ENCODE results near the gene KIF26B. TPM values are rescaled to one million over a fixed set of nuclear protein-coding genes. Genes with fewer than 3 reads are reported as not detected.

Gene KIF26B
- total RNA-seq, 1 donor from 2014 or later = 3.4 TPM

GRCh38 chr1:245608271-245608670 is 453.5 kb downstream of the KIF26B start:
- no peak for TF ChIP-seq CTCF (IDR thresholded peaks at IDR 0.05; ENCODE audit: unreplicated experiment)
- H3K27me3 Mint-ChIP-seq (ENCODE audit: unreplicated experiment) = no peaks in the 10 kb centered on the region
- no peak overlapping the region for H3K27ac Mint-ChIP-seq (ENCODE audit: unreplicated experiment)
- no peak overlapping the region for H3K4me3 Mint-ChIP-seq (ENCODE audit: unreplicated experiment)
- no peaks in the 10 kb centered on the region for H3K9me3 Mint-ChIP-seq (ENCODE audit: unreplicated experiment)
- no peak for DNase-seq (ENCODE audit: low spot score)
- peaks cover 4% of the 10 kb centered on the region for H3K36me3 Mint-ChIP-seq (ENCODE audit: low read depth, unreplicated experiment)
- H3K4me1 Mint-ChIP-seq (ENCODE audit: unreplicated experiment) = peaks cover 19% of the 10 kb centered on the region

- DNase-seq (ENCODE audit: low spot score) = no peak
- no peaks in the 10 kb centered on the region for H3K27me3 Mint-ChIP-seq (ENCODE audit: unreplicated experiment)
- H3K4me1 Mint-ChIP-seq (ENCODE audit: unreplicated experiment) = peaks cover 19% of the 10 kb centered on the region
- H3K27ac Mint-ChIP-seq (ENCODE audit: unreplicated experiment) = no peak overlapping the region
- no peak overlapping the region for H3K4me3 Mint-ChIP-seq (ENCODE audit: unreplicated experiment)
- H3K9me3 Mint-ChIP-seq (ENCODE audit: unreplicated experiment) = no peaks in the 10 kb centered on the region
- TF ChIP-seq CTCF (IDR thresholded peaks at IDR 0.05; ENCODE audit: unreplicated experiment) = no peak
- H3K36me3 Mint-ChIP-seq (ENCODE audit: low read depth, unreplicated experiment) = peaks cover 4% of the 10 kb centered on the region
Measured at GRCh38 chr1:245609354-245610150, 454.8 kb downstream of the KIF26B start.

GRCh38 chr1:245611251-245611650 is 456.5 kb downstream of the KIF26B start:
- no peak for TF ChIP-seq CTCF (IDR thresholded peaks at IDR 0.05; ENCODE audit: unreplicated experiment)
- Mint-ChIP-seq H3K9me3 (ENCODE audit: unreplicated experiment) (no peaks in the 10 kb centered on the region), H3K36me3 (ENCODE audit: low read depth, unreplicated experiment) (peaks cover 4% of the 10 kb centered on the region), H3K27me3 (ENCODE audit: unreplicated experiment) (peaks cover 1% of the 10 kb centered on the region), H3K27ac (ENCODE audit: unreplicated experiment) (no peak overlapping the region), H3K4me3 (ENCODE audit: unreplicated experiment) (no peak overlapping the region), H3K4me1 (ENCODE audit: unreplicated experiment) (peaks cover 13% of the 10 kb centered on the region)
- DNase-seq (ENCODE audit: low spot score) = no peak

- no peak for DNase-seq (ENCODE audit: low spot score)
- no peaks in the 10 kb centered on the region for H3K4me1 Mint-ChIP-seq (ENCODE audit: unreplicated experiment)
- peaks cover 1% of the 10 kb centered on the region for H3K27me3 Mint-ChIP-seq (ENCODE audit: unreplicated experiment)
- H3K9me3 Mint-ChIP-seq (ENCODE audit: unreplicated experiment) = no peaks in the 10 kb centered on the region
- no peak overlapping the region for H3K27ac Mint-ChIP-seq (ENCODE audit: unreplicated experiment)
- H3K36me3 Mint-ChIP-seq (ENCODE audit: low read depth, unreplicated experiment) = no peaks in the 10 kb centered on the region
- TF ChIP-seq CTCF (IDR thresholded peaks at IDR 0.05; ENCODE audit: unreplicated experiment) = no peak
- no peak overlapping the region for H3K4me3 Mint-ChIP-seq (ENCODE audit: unreplicated experiment)
Measured at GRCh38 chr1:245614476-245614875, 459.7 kb downstream of the KIF26B start.

- no peaks in the 10 kb centered on the region for H3K4me1 Mint-ChIP-seq (ENCODE audit: unreplicated experiment)
- no peak for TF ChIP-seq CTCF (IDR thresholded peaks at IDR 0.05; ENCODE audit: unreplicated experiment)
- no peak overlapping the region for H3K4me3 Mint-ChIP-seq (ENCODE audit: unreplicated experiment)
- no peaks in the 10 kb centered on the region for H3K9me3 Mint-ChIP-seq (ENCODE audit: unreplicated experiment)
- no peak for DNase-seq (ENCODE audit: low spot score)
- no peaks in the 10 kb centered on the region for H3K36me3 Mint-ChIP-seq (ENCODE audit: low read depth, unreplicated experiment)
- H3K27me3 Mint-ChIP-seq (ENCODE audit: unreplicated experiment) = peaks cover 1% of the 10 kb centered on the region
- no peak overlapping the region for H3K27ac Mint-ChIP-seq (ENCODE audit: unreplicated experiment)
Measured at GRCh38 chr1:245615001-245615400, 460.2 kb downstream of the KIF26B start.
